ENCODE results near the gene TTC7B.

DNA sequence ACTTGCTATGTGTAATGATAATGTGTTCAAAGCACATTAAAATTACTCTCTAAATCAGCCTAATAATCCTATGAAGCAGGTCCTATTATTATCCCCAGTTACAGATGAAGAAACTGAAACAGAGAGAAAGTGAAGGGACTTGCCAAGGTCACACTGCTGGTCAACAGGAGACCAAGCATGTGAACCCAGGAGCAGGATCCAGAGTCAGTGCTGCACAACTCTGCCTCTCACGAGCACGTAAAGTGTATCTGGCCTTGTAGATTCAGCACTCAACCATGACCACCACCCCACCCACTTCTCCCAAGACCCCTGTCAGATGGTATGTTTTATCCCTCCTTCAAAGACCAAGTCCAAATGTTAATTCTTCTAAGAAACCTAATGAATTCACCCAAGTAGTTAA, 100.7 kb downstream of the TTC7B start:
- no peak for TF ChIP-seq EZH2phosphoT487 (IDR thresholded peaks at IDR 0.05)
- no peak for TF ChIP-seq EZH2 (IDR thresholded peaks at IDR 0.05)

All from neural progenitor cell (in vitro differentiated cells).